Astrocyte (in vitro differentiated cells and primary cell): ENCODE measurements around the gene TSPAN2.

ENCODE experiments used
- EZH2 ChIP-seq: IDR thresholded peaks from 2 replicates; pipeline ENCODE4 v1.6.1; 2012; ENCODE audit warnings: mild to moderate bottlenecking, low read length, inconsistent platforms; ENCODE audit not compliant: insufficient read depth
- TF ChIP-seq, protein P1 (sequence below): IDR thresholded peaks from 2 replicates; pipeline ENCODE4 v1.5.1; 2011; ENCODE audit warnings: low read depth, mild to moderate bottlenecking, inconsistent platforms, low read length, moderate library complexity; ENCODE audit not compliant: insufficient read depth

DNA sequence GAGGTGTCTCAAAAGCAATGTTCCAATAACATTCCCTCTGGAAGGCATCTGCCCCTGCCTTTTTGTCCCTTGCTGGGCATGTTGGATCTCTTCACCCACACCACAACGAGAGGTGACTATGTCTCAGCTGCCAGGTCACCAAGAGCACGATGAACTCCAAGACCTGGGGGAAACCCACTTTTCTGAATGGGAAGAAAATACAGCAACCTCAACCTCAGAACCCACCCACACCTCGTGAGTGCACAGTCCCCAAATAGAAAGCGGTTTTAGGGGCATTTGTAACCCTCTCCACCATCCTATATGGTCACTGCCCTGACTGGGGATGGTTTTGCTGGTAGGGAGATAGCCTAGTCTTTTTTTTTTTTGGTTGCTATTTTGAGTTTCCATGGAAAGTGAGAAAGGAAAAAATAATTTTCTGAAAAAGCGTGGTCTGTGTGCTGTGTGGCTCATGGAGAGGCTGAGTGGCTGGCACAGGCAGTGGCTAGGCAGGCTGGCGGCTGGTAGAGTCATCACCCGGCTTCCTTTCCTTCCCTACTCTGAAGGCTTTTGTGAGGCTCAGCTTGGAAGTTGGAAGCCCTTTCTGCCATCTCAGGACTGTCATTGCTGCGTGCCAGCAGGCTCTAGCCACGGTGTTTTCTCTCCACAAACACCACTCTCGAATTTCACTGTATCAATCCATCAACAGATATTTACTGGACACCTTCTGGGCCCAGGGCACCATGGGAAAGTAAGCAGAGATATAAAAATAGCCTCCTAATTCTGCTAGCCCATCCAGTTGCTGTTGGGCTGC, 15.8 kb downstream of the TSPAN2 start:
- TF ChIP-seq EZH2, result no peak
- TF ChIP-seq, protein P1, sequence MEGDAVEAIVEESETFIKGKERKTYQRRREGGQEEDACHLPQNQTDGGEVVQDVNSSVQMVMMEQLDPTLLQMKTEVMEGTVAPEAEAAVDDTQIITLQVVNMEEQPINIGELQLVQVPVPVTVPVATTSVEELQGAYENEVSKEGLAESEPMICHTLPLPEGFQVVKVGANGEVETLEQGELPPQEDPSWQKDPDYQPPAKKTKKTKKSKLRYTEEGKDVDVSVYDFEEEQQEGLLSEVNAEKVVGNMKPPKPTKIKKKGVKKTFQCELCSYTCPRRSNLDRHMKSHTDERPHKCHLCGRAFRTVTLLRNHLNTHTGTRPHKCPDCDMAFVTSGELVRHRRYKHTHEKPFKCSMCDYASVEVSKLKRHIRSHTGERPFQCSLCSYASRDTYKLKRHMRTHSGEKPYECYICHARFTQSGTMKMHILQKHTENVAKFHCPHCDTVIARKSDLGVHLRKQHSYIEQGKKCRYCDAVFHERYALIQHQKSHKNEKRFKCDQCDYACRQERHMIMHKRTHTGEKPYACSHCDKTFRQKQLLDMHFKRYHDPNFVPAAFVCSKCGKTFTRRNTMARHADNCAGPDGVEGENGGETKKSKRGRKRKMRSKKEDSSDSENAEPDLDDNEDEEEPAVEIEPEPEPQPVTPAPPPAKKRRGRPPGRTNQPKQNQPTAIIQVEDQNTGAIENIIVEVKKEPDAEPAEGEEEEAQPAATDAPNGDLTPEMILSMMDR, result no peak
